Activated T-helper 1 cell treated with anti-CD3 and anti-CD28 coated beads, Interleukin-12 subunit alpha, Interleukin-12 subunit beta, Interleukin-2, Interleukin-4 antibody, amounts not matched to agents 30 ng/mL and 10 ng/mL and 1 ng/mL, durations not matched to agents 14 hours and 24 hours and 36 hours (primary cell): Measurements from ENCODE around the gene PTGES3L. TPM values are rescaled to one million over a fixed set of nuclear protein-coding genes. Genes with fewer than 3 reads are reported as not detected.
"Not testable (repeated sequence)": the region's sequence is repeated elsewhere in the genome, so short reads cannot be mapped to it uniquely, and the experiment has no call there.

Experiments used
- DNase-seq: peaks from one replicate; pipeline ENCODE4 v3.0.0; 2021; ENCODE audit warnings: low spot score
- H3K27ac Mint-ChIP-seq: one replicate; pipeline ENCODE4 v1.8.0; 2021; ENCODE audit warnings: mild to moderate bottlenecking, mixed read lengths
- H3K27me3 Mint-ChIP-seq: one replicate; pipeline ENCODE4 v1.8.0; 2022; ENCODE audit warnings: mild to moderate bottlenecking, moderate library complexity, mixed read lengths; ENCODE audit not compliant: insufficient read depth
- H3K36me3 Mint-ChIP-seq: one replicate; pipeline ENCODE4 v1.8.0; 2021; ENCODE audit warnings: low read depth, mixed read lengths
- H3K4me1 Mint-ChIP-seq: one replicate; pipeline ENCODE4 v1.8.0; 2021; ENCODE audit warnings: low read depth, mixed read lengths
- H3K4me3 Mint-ChIP-seq: one replicate; pipeline ENCODE4 v1.8.0; 2021; ENCODE audit warnings: mild to moderate bottlenecking, moderate library complexity, mixed read lengths
- H3K9me3 Mint-ChIP-seq: one replicate; pipeline ENCODE4 v1.8.0; 2021; ENCODE audit warnings: mixed read lengths
- intact Hi-C: fragments of 100-400 bp; cut with micrococcal nuclease; formaldehyde crosslinking; loops from one replicate; pipeline ENCODE4 v1.15.1; 2024
- total RNA-seq: library from RNA; stranded (reverse); gene quantifications from 2 replicates; pipeline ENCODE4 v1.2.3, GENCODE V29; 2022

PTGES3L gene
- total RNA-seq, 1 donor from 2014 or later, result 1.0 TPM

- H3K36me3 Mint-ChIP-seq, H3K27ac Mint-ChIP-seq, H3K9me3 Mint-ChIP-seq, H3K4me1 Mint-ChIP-seq, intact Hi-C loops, H3K4me3 Mint-ChIP-seq, DNase-seq: not testable (repeated sequence)
- peaks cover 16% of the 10 kb centered on the region for H3K27me3 Mint-ChIP-seq
These were observed 60.3 kb downstream of the PTGES3L start for GRCh38 chr17:42919522-42920077.

- H3K4me1 Mint-ChIP-seq, result peaks cover 9% of the 10 kb centered on the region
- H3K27ac Mint-ChIP-seq, result no peak overlapping the region
- peaks cover 16% of the 10 kb centered on the region for H3K27me3 Mint-ChIP-seq
- intact Hi-C loops, result no loop called here
- no peak for DNase-seq
- H3K9me3 Mint-ChIP-seq, result no peaks in the 10 kb centered on the region
- no peak overlapping the region for H3K4me3 Mint-ChIP-seq
- no peaks in the 10 kb centered on the region for H3K36me3 Mint-ChIP-seq
These were observed 60.9 kb downstream of the PTGES3L start for GRCh38 chr17:42918902-42919521.

Other genes starting within 250 kb of the PTGES3L start
- gene EZH1, start 235.0 kb downstream of the PTGES3L start, total RNA-seq, result 35.6 and 40.0 TPM in 2 replicates
- not detected in 2 replicates for gene RAMP2, start 218.9 kb downstream of the PTGES3L start, total RNA-seq
- 93.6 and 97.0 TPM in 2 replicates for gene VPS25, start 206.6 kb downstream of the PTGES3L start, total RNA-seq
- gene WNK4, start 199.5 kb downstream of the PTGES3L start, total RNA-seq, result 0.12 and 0.29 TPM in 2 replicates
- 53.5 and 59.3 TPM in 2 replicates for gene COA3, start 181.4 kb downstream of the PTGES3L start, total RNA-seq
- not detected in 2 replicates for gene CNTD1, start 181.2 kb downstream of the PTGES3L start, total RNA-seq
- 100 and 110 TPM in 2 replicates for gene BECN1, start 155.8 kb downstream of the PTGES3L start, total RNA-seq
- 217 and 220 TPM in 2 replicates for gene PSME3, start 146.7 kb downstream of the PTGES3L start, total RNA-seq
- gene AOC2, start 135.5 kb downstream of the PTGES3L start, total RNA-seq, result 3.6 and 4.0 TPM in 2 replicates
- 1.9 and 3.7 TPM in 2 replicates for gene AOC3, start 128.9 kb downstream of the PTGES3L start, total RNA-seq
- gene G6PC1, start 79.3 kb downstream of the PTGES3L start, total RNA-seq, result not detected in 2 replicates
- 78.2 and 85.5 TPM in 2 replicates for gene AARSD1, start 15.6 kb downstream of the PTGES3L start, total RNA-seq
- gene RUNDC1, start 485 bp upstream of the PTGES3L start, total RNA-seq, result 16.9 and 18.8 TPM in 2 replicates
- 1,049 and 1,126 TPM in 2 replicates for gene RPL27, start 18.3 kb upstream of the PTGES3L start, total RNA-seq
- 65.8 and 67.0 TPM in 2 replicates for gene IFI35, start 26.7 kb upstream of the PTGES3L start, total RNA-seq
- gene VAT1, start 42.3 kb upstream of the PTGES3L start, total RNA-seq, result 17.3 TPM in 2 replicates
- 0.07 TPM in 1 of 2 replicates, not detected in the other for gene RND2, start 45.2 kb upstream of the PTGES3L start, total RNA-seq
- 76.1 and 79.8 TPM in 2 replicates for gene BRCA1, start 145.3 kb upstream of the PTGES3L start, total RNA-seq
- gene NBR1, start 191.1 kb upstream of the PTGES3L start, total RNA-seq, result 53.4 and 56.1 TPM in 2 replicates
- gene TMEM106A, start 231.8 kb upstream of the PTGES3L start, total RNA-seq, result 18.2 and 19.1 TPM in 2 replicates
- gene CCDC200, start 248.5 kb upstream of the PTGES3L start, total RNA-seq, result 0.32 and 0.47 TPM in 2 replicates